ENCODE measurements around the gene MAGI3. TPM values are rescaled to one million over a fixed set of nuclear protein-coding genes. Genes with fewer than 3 reads are reported as not detected.
"Not testable (repeated sequence)": the region's sequence is repeated elsewhere in the genome, so short reads cannot be mapped to it uniquely, and the experiment has no call there.

The MAGI3 gene
- total and polyA plus RNA-seq, 7 donors = 0.76 to 7.1 (median 2.9) TPM

GRCh38 chr1:113694910-113695309, 304.6 kb downstream of the MAGI3 start:
- Histone ChIP-seq H3K4me1 (no peaks in the 10 kb centered on the region), H3K9me3 (peaks cover 15% of the 10 kb centered on the region), H3K27ac (no peak overlapping the region), H3K36me3 (ENCODE audit: insufficient read depth in 1 of 2, low read depth in 1 of 2) (peaks cover 5 to 45% of the 10 kb centered on the region in 2 donors), H3K4me3 (no peak overlapping the region), H3K27me3 (ENCODE audit: insufficient read depth in 3 of 3, low read length in 2 of 3) (no peaks in the 10 kb centered on the region)
- ATAC-seq = no peak
- no peak for DNase-seq
- no peak for TF ChIP-seq CTCF (IDR thresholded peaks at IDR 0.05)
- intact Hi-C loops (cut with DNase I) = no loop called here

DNA sequence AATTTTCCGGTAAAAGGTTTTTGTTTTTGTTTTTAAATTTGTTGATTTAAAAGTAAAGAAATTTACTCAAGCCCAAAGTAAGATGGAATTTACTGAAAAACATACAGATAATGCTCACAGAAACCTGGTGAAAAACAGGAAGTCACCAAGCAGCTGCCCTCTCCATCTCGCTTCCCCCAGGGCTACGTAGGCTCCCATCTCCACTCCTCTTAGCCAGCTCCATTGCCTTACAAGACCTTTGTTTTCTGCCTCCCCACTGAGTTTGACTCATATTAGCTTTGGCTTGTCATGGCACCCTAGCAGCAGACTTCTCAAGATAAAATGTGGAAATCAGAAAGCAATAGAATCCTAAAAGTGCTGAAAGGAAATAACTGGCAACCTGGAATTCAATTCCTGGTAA, 311.1 kb downstream of the MAGI3 start:
- Histone ChIP-seq H3K9me3 (no peaks in the 10 kb centered on the region), H3K4me3 (no peak overlapping the region), H3K27ac (no peak overlapping the region), H3K36me3 (ENCODE audit: insufficient read depth in 1 of 2, low read depth in 1 of 2) (peaks cover 0 to 38% of the 10 kb centered on the region in 2 donors), H3K4me1 (no peaks in the 10 kb centered on the region), H3K27me3 (ENCODE audit: insufficient read depth in 3 of 3, low read length in 2 of 3) (no peaks in the 10 kb centered on the region)
- intact Hi-C loops (cut with DNase I) = no loop called here
- WGBS, 3 donors = 87 to 92% (median 89%) methylated on average over 3 of the region's 3 CpGs
- no peak for DNase-seq
- no peak for ATAC-seq
- TF ChIP-seq CTCF (IDR thresholded peaks at IDR 0.05) = no peak

DNA sequence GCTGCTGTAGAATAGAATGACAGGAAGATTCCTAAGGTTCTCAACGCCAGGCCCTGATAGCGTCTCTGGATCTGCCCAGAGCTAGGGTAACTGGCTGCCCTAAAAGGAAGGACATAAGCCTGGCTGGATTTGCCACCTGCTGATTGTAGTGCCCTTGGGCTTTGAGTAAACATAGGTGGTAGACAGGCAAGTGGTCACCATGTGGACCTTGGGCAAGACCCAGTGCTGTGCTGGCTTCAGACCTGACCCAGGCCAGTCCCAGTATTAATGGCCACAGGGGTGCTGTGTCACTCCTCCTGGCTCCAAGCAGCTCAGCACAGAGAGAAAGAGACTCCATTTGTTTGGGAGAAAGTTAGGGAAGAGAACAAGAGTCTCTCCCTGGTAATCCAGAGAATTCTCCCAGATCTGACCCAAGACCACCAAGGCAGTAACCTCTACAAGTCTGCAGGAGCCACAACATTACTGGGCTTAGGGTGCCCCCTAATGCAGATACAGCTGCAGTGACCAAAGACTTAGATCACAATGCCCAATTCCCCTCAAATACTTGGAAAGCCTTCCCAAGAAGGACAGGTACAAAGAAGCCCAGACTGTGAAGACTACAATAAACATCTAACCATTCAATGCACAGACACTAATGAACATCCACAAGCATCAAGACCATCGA, 324.4 kb downstream of the MAGI3 start:
- no peak for TF ChIP-seq CTCF (IDR thresholded peaks at IDR 0.05)
- Histone ChIP-seq H3K4me1 (no peaks in the 10 kb centered on the region), H3K27me3 (ENCODE audit: insufficient read depth in 3 of 3, low read length in 2 of 3) (no peaks in the 10 kb centered on the region), H3K4me3 (no peak overlapping the region), H3K9me3 (no peaks in the 10 kb centered on the region), H3K27ac (no peak overlapping the region), H3K36me3 (ENCODE audit: insufficient read depth in 1 of 2, low read depth in 1 of 2) (peaks cover 3 to 36% of the 10 kb centered on the region in 2 donors)
- WGBS, 3 donors = 93 to 95% (median 95%) methylated on average over 3 of the region's 3 CpGs
- intact Hi-C loops (cut with DNase I) = no loop called here
- DNase-seq (no peak), ATAC-seq (no peak)

GRCh38 chr1:113717506-113717905, 327.2 kb downstream of the MAGI3 start:
- H3K27me3 ChIP-seq (ENCODE audit: insufficient read depth in 3 of 3, low read length in 2 of 3); H3K9me3 ChIP-seq; H3K27ac ChIP-seq; intact Hi-C loops (cut with DNase I); H3K4me3 ChIP-seq; DNase-seq; ATAC-seq; H3K4me1 ChIP-seq: not testable (repeated sequence)
- 92 to 95% (median 92%) methylated on average over 6 of the region's 6 CpGs for WGBS, 3 donors
- peaks cover 3 to 23% of the 10 kb centered on the region in 2 donors for H3K36me3 ChIP-seq (ENCODE audit: insufficient read depth in 1 of 2, low read depth in 1 of 2)

- ATAC-seq; DNase-seq; H3K27me3 ChIP-seq (ENCODE audit: insufficient read depth in 3 of 3, low read length in 2 of 3); intact Hi-C loops (cut with DNase I); H3K27ac ChIP-seq; H3K9me3 ChIP-seq; H3K4me3 ChIP-seq; H3K4me1 ChIP-seq: not testable (repeated sequence)
- WGBS, 3 donors = 99 to 100% (median 100%) methylated on average over 5 of the region's 5 CpGs
- peaks cover under 1 to 23% of the 10 kb centered on the region in 2 donors for H3K36me3 ChIP-seq (ENCODE audit: insufficient read depth in 1 of 2, low read depth in 1 of 2)
These were observed 328.3 kb downstream of the MAGI3 start for GRCh38 chr1:113718621-113719020.

DNA sequence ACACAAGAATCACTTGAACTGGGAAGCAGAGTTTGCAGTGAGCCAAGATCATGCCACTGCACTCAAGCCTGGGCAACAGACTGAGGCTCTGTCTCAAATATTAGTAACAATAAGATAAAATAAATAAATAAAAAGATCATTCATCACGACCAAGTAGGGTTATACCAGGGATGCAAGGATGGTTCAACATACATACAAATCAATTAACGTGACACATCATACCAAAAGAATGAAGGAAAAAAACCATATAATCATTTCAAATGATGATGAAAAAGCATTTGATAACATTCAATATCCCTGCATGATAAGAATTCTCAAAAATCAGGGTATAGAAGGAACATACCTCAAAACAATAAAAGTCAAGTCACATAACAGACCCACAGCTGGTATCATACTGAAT, 330.7 kb downstream of the MAGI3 start:
- H3K27ac ChIP-seq = no peak overlapping the region
- H3K9me3 ChIP-seq = no peaks in the 10 kb centered on the region
- no peak for TF ChIP-seq CTCF (IDR thresholded peaks at IDR 0.05)
- peaks cover 0 to 34% of the 10 kb centered on the region in 2 donors for H3K36me3 ChIP-seq (ENCODE audit: insufficient read depth in 1 of 2, low read depth in 1 of 2)
- intact Hi-C loops (cut with DNase I) = no loop called here
- H3K4me3 ChIP-seq = no peak overlapping the region
- no peak for ATAC-seq
- no peaks in the 10 kb centered on the region for H3K4me1 ChIP-seq
- 97 to 100% (median 98%) methylated on average over 2 of the region's 2 CpGs for WGBS, 3 donors
- no peak for DNase-seq
- no peaks in the 10 kb centered on the region for H3K27me3 ChIP-seq (ENCODE audit: insufficient read depth in 3 of 3, low read length in 2 of 3)
